ENCODE results near the gene CYP24A1. TPM values are rescaled to one million over a fixed set of nuclear protein-coding genes. Genes with fewer than 3 reads are reported as not detected.

Gene CYP24A1
- total RNA-seq, 2 donors from 2014 or later: not detected

DNA sequence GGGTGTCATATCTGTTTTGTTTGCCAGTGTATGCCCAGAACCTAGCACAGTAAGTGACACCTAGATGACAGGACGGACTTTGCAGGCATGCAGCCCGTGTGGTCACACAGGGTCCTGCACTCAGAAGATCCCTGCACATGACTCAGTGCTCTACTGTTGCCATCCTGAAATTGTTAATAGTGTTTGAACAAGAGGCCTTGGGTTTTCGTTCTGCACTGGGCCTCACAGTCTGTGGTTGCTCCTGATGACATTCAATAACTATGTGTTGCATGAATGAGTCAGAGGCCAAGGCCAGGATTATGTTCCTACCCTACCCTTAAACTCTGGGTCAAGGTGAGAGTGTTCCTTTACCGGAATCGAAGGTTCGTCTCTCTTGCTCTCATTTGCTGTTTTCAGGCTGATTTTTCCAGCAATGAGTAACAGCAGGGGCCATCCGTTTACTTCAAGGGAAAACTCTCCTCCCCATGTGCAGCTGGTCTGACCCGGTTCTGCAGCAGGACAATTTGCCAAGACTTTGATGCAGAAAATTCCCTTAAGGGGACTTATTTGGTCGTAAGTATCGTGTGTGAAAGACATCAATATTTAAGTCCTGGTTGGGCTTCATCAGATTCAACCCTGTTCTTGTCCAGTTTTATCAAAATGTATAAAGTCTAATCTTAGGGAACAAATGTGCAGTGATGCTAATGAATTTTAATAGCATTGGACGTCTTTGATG is 21.1 kb upstream of the CYP24A1 start:
- ATAC-seq: no peak

DNA sequence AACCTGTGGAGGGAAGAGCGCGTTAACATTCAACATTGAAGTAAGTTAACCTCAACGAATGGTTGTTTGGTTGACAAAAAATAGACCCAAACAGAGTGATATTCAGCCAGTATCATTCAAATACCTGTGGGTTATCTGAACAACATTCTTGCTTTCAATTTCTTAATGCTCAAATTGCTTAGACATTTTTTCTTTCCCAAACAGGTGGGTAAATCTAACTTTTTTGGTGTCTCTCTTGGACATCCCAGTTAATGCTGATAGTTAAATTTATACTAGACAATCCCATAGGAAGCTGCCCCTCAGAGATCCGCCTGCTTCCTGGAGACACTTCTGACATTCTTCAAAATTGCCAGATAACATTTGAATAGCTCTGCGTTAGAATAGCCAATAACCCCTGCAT is 20.0 kb upstream of the CYP24A1 start:
- 61 to 69% methylated on average over 5 of the region's 5 CpGs for WGBS, 2 donors
- Histone ChIP-seq H3K9me3 (no peaks in the 10 kb centered on the region), H3K4me1 (no peaks in the 10 kb centered on the region), H3K36me3 (replicated peaks in 1 of 2; ENCODE audit: insufficient read depth in 1 of 2, low read depth in 2 of 2) (no peaks in the 10 kb centered on the region), H3K4me3 (no peak overlapping the region), H3K27me3 (no peaks in the 10 kb centered on the region), H3K27ac (no peak overlapping the region)
- TF ChIP-seq, protein P1, sequence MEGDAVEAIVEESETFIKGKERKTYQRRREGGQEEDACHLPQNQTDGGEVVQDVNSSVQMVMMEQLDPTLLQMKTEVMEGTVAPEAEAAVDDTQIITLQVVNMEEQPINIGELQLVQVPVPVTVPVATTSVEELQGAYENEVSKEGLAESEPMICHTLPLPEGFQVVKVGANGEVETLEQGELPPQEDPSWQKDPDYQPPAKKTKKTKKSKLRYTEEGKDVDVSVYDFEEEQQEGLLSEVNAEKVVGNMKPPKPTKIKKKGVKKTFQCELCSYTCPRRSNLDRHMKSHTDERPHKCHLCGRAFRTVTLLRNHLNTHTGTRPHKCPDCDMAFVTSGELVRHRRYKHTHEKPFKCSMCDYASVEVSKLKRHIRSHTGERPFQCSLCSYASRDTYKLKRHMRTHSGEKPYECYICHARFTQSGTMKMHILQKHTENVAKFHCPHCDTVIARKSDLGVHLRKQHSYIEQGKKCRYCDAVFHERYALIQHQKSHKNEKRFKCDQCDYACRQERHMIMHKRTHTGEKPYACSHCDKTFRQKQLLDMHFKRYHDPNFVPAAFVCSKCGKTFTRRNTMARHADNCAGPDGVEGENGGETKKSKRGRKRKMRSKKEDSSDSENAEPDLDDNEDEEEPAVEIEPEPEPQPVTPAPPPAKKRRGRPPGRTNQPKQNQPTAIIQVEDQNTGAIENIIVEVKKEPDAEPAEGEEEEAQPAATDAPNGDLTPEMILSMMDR (IDR thresholded peaks at IDR 0.05): no peak
- TF ChIP-seq POLR2A (IDR thresholded peaks at IDR 0.05): no peak
- intact Hi-C loops (cut with DNase I): no loop called here
- ATAC-seq (no peak), DNase-seq (no peak)

More for the DNA sequence above, 21.1 kb upstream of the CYP24A1 start:
- H3K4me3 ChIP-seq: no peak overlapping the region
- H3K9me3 ChIP-seq: no peaks in the 10 kb centered on the region
- intact Hi-C loops (cut with DNase I): loop anchor here (5.0 kb wide), 1 partner anchor 98 kb away; no protein-coding TSS in a partner anchor
- no peak overlapping the region for H3K27ac ChIP-seq
- no peaks in the 10 kb centered on the region for H3K27me3 ChIP-seq
- TF ChIP-seq POLR2A (IDR thresholded peaks at IDR 0.05): no peak
- TF ChIP-seq, protein P1 (IDR thresholded peaks at IDR 0.05): no peak
- no peaks in the 10 kb centered on the region for H3K4me1 ChIP-seq
- DNase-seq: no peak
- H3K36me3 ChIP-seq (replicated peaks in 1 of 2; ENCODE audit: insufficient read depth in 1 of 2, low read depth in 2 of 2): no peaks in the 10 kb centered on the region
- whole genome bisulfite sequencing, 2 donors: 53 to 56% methylated on average over 11 of the region's 11 CpGs

DNA sequence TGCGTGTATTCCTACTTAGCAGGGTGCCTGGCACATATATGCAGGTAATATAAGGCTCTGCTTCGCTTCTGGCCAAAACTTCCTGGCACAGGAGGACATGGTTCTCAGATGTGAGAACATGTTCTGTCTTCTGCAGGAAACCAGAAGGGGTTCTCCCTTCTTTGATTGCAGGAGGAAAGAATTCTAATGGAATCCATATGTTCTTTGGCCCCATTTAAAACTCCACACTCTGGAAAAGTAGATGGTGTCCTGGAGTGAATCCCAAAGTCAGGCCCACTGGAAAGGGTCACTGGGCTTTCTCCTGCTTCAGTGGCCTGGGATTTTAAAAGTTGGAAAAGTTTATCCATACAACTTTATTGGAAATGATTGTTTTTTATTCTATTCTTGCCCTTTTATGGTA is 16.4 kb upstream of the CYP24A1 start:
- intact Hi-C loops (cut with DNase I): no loop called here
- ATAC-seq: no peak
- H3K27me3 ChIP-seq: no peaks in the 10 kb centered on the region
- no peak overlapping the region for H3K4me3 ChIP-seq
- no peaks in the 10 kb centered on the region for H3K9me3 ChIP-seq
- H3K4me1 ChIP-seq: no peaks in the 10 kb centered on the region
- no peak for TF ChIP-seq POLR2A (IDR thresholded peaks at IDR 0.05)
- TF ChIP-seq, protein P1 (IDR thresholded peaks at IDR 0.05): no peak
- 85 to 96% methylated on average over 2 of the region's 2 CpGs for WGBS, 2 donors
- DNase-seq: no peak
- H3K27ac ChIP-seq: no peak overlapping the region
- no peaks in the 10 kb centered on the region for H3K36me3 ChIP-seq (replicated peaks in 1 of 2; ENCODE audit: insufficient read depth in 1 of 2, low read depth in 2 of 2)

DNA sequence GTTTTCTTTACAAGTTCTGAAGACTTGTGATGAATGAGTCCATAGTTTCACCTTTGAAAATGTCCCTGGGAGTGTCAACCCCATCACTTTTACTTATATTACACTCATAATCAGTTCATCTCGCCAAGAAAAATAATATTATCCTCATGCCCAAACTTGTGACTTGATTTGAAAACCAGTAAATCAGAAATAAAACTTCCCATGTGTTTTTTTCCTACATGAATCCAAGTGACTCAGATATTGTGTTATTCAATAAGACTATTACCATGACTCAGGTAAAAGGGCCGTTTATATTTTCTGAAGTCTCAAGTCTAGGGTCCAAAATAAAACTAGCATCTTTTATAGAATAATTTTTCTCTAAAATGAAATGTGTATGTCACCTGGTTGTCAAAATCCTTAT is 15.8 kb upstream of the CYP24A1 start:
- Histone ChIP-seq H3K36me3 (replicated peaks in 1 of 2; ENCODE audit: insufficient read depth in 1 of 2, low read depth in 2 of 2) (no peaks in the 10 kb centered on the region), H3K4me3 (no peak overlapping the region), H3K27ac (no peak overlapping the region), H3K27me3 (no peaks in the 10 kb centered on the region), H3K9me3 (no peaks in the 10 kb centered on the region), H3K4me1 (no peaks in the 10 kb centered on the region)
- ATAC-seq (no peak), DNase-seq (no peak)
- TF ChIP-seq, protein P1 (IDR thresholded peaks at IDR 0.05): no peak
- TF ChIP-seq POLR2A (IDR thresholded peaks at IDR 0.05): no peak
- intact Hi-C loops (cut with DNase I): no loop called here
- WGBS, 2 donors: 45 to 46% methylated on average over 2 of the region's 2 CpGs
